K562 (cell line): ENCODE measurements around the gene CPLX3. TPM values are rescaled to one million over a fixed set of nuclear protein-coding genes. Genes with fewer than 3 reads are reported as not detected.

ENCODE experiments used
- CEBPG ChIP-seq, 3 experiments: fragments of 200-800 bp in 1 of 3; sonication (Bioruptor generic) in 1 of 3; sonication (generic) in 1 of 3; formaldehyde crosslinking in 1 of 3; IDR thresholded peaks in 2 of 3; conservative IDR thresholded peaks in 1 of 3; 2 replicates each; pipeline versions ENCODE4 v1.6.1 to v1.8.0; 2016 to 2022; ENCODE audit warnings: missing compliant biosample characterization in 2 of 3, missing genetic modification characterization in 2 of 3, mild to moderate bottlenecking in 1 of 3, missing genetic modification reagents in 1 of 3
- ILF3 ChIP-seq: fragments of 450-650 bp; IDR thresholded peaks from 2 replicates; pipeline ENCODE4 v1.6.1; 2018; ENCODE audit warnings: antibody characterized with exemption, mild to moderate bottlenecking, moderate library complexity, borderline replicate concordance
- MECOM ChIP-seq: fragments of 250-450 bp; sonication (Bioruptor Pico); IDR thresholded peaks from 2 replicates; pipeline ENCODE4 v1.8.0; 2022; ENCODE audit warnings: inconsistent platforms
- NR2C2 ChIP-seq, 2 experiments: fragments of 200-800 bp in 1 of 2; sonication (Bioruptor generic) in 1 of 2; sonication (generic) in 1 of 2; formaldehyde crosslinking in 1 of 2; IDR thresholded peaks; 2 replicates each; pipeline versions ENCODE4 v1.6.1 to v1.8.0; 2016 to 2022; ENCODE audit warnings: mild to moderate bottlenecking in 1 of 2, missing compliant biosample characterization in 1 of 2, missing genetic modification characterization in 1 of 2, missing genetic modification reagents in 1 of 2
- SRF ChIP-seq, 2 experiments: fragments of 250-450, 450-650 bp in 1 of 2; sonication (Bioruptor Pico) in 1 of 2; sonication (generic) in 1 of 2; formaldehyde crosslinking; IDR thresholded peaks; 2 replicates each; pipeline versions ENCODE4 v1.5.0 to v1.5.1; 2020 to 2022; ENCODE audit warnings: mild to moderate bottlenecking in 1 of 2, missing genetic modification reagents in 1 of 2
- SRSF7 ChIP-seq: fragments of 200-400 bp; formaldehyde crosslinking; optimal IDR thresholded peaks from 2 replicates; pipeline ENCODE3; 2017; ENCODE audit warnings: mild to moderate bottlenecking, low read depth, low read length
- ZBED1 ChIP-seq: IDR thresholded peaks from 2 replicates; pipeline ENCODE4 v1.6.1; 2014
- ZBTB33 ChIP-seq: sonication (generic); formaldehyde crosslinking; IDR thresholded peaks from 2 replicates; pipeline ENCODE4 v1.8.1; 2023; ENCODE audit warnings: mild to moderate bottlenecking, missing genetic modification reagents
- ZNF24 ChIP-seq: fragments of 450-650 bp; IDR thresholded peaks from 2 replicates; pipeline ENCODE4 v1.6.1; 2016
- ZNF311 ChIP-seq: fragments of 250-450 bp; sonication (Bioruptor Pico); IDR thresholded peaks from 2 replicates; pipeline ENCODE4 v1.4.0; 2020; ENCODE audit warnings: mild to moderate bottlenecking, moderate library complexity
- ZNF639 ChIP-seq, 2 experiments: fragments of 200-800 bp in 1 of 2; sonication (Bioruptor generic) in 1 of 2; sonication (generic) in 1 of 2; formaldehyde crosslinking in 1 of 2; IDR thresholded peaks in 1 of 2; conservative IDR thresholded peaks in 1 of 2; 2 replicates each; pipeline versions ENCODE4 v1.5.0 to v1.6.1; 2016 to 2020; ENCODE audit warnings: missing compliant biosample characterization in 1 of 2, missing genetic modification characterization in 1 of 2, missing genetic modification reagents in 1 of 2
- polyA plus RNA-seq, 8 experiments: library from polyadenylated mRNA; depleted of rRNA in 4 of 8; stranded (reverse) in 5 of 8; unstranded in 3 of 8; fragments of >200 nt; fragmentation: Nextera tagmentation in 2 of 8; fragmentation: Illumina TruSeq in 1 of 8; extraction: Ambion mirVana in 2 of 8; extraction: Trizol in 1 of 8; gene quantifications; 2 replicates each; pipeline versions ENCODE4 v1.2.1 to v1.2.3, GENCODE V29; 2011 to 2014; ENCODE audit warnings: inconsistent platforms in 1 of 8, missing spikeins in 1 of 8
- total RNA-seq, 7 experiments: library from RNA; depleted of rRNA in 6 of 7; stranded (reverse); fragments of >200 nt in 6 of 7; fragmentation: Illumina TruSeq in 2 of 7; extraction: Trizol in 2 of 7; gene quantifications; 2 replicates each; pipeline versions ENCODE4 v1.2.1 to v1.2.3, GENCODE V29; 2011 to 2021; ENCODE audit warnings: low replicate concordance in 1 of 7
- TF ChIP-seq, protein P1 (sequence below): sonication (generic); formaldehyde crosslinking; IDR thresholded peaks from 2 replicates; pipeline ENCODE4 v1.8.0; 2022; ENCODE audit warnings: missing genetic modification reagents, mild to moderate bottlenecking, borderline replicate concordance
- TF ChIP-seq, protein P2 (sequence below): IDR thresholded peaks from 2 replicates; pipeline ENCODE4 v1.6.1; 2014; ENCODE audit warnings: antibody characterized with exemption

CPLX3 gene
- total and polyA plus RNA-seq, 9 of the 15 experiments (the other 6 are each of a cell fraction or from before 2014, with no cell fraction given), result not detected

GRCh38 chr15:74799856-74800558, 26.4 kb upstream of the CPLX3 start (continued):
- TF ChIP-seq ZNF639 (CRISPR knock-in tag; conservative IDR thresholded peaks at IDR 0.05 in 1 of 2, IDR thresholded peaks at IDR 0.05 in 1 of 2) (no peak), ZBED1 (no peak), CEBPG (CRISPR knock-in tag; IDR thresholded peaks at IDR 0.05) (no peak), CEBPG (tag; conservative IDR thresholded peaks at IDR 0.05 in 1 of 2, IDR thresholded peaks at IDR 0.05 in 1 of 2) (no peak), NR2C2 (CRISPR knock-in tag; IDR thresholded peaks at IDR 0.05) (0 out of 2 replicates have a peak, but pooled peaks have one; percentile 41), NR2C2 (tag; IDR thresholded peaks at IDR 0.05) (no peak), MECOM (CRISPR knock-in tag) (no peak), ZBTB33 (CRISPR knock-in tag) (no peak), ZNF24 (peak; percentile 58; the same call in 1 of the 2 replicates), ZNF311 (no peak), SRSF7 (no peak), ILF3 (no peak), SRF (CRISPR knock-in tag; IDR thresholded peaks at IDR 0.05) (0 out of 4 replicates have a peak, but pooled peaks of 1 of the 2 experiments have one; percentile 39)
- TF ChIP-seq, protein P1, sequence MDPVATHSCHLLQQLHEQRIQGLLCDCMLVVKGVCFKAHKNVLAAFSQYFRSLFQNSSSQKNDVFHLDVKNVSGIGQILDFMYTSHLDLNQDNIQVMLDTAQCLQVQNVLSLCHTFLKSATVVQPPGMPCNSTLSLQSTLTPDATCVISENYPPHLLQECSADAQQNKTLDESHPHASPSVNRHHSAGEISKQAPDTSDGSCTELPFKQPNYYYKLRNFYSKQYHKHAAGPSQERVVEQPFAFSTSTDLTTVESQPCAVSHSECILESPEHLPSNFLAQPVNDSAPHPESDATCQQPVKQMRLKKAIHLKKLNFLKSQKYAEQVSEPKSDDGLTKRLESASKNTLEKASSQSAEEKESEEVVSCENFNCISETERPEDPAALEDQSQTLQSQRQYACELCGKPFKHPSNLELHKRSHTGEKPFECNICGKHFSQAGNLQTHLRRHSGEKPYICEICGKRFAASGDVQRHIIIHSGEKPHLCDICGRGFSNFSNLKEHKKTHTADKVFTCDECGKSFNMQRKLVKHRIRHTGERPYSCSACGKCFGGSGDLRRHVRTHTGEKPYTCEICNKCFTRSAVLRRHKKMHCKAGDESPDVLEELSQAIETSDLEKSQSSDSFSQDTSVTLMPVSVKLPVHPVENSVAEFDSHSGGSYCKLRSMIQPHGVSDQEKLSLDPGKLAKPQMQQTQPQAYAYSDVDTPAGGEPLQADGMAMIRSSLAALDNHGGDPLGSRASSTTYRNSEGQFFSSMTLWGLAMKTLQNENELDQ, result no peak
- TF ChIP-seq, protein P2, sequence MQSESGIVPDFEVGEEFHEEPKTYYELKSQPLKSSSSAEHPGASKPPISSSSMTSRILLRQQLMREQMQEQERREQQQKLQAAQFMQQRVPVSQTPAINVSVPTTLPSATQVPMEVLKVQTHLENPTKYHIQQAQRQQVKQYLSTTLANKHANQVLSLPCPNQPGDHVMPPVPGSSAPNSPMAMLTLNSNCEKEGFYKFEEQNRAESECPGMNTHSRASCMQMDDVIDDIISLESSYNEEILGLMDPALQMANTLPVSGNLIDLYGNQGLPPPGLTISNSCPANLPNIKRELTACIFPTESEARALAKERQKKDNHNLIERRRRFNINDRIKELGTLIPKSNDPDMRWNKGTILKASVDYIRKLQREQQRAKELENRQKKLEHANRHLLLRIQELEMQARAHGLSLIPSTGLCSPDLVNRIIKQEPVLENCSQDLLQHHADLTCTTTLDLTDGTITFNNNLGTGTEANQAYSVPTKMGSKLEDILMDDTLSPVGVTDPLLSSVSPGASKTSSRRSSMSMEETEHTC, result no peak
